LNCaP clone FGC (cell line): ENCODE data around the gene RAD52.

Source experiments
- DNase-seq: peaks from one replicate; pipeline ENCODE4 v3.0.0-alpha.2; 2011; ENCODE audit warnings: low read depth
- H3K4me3 ChIP-seq: 2 replicates; pipeline ENCODE4 v1.5.1; 2011; ENCODE audit warnings: mild to moderate bottlenecking, low read depth, low read length, control low read depth
- CTCF ChIP-seq: IDR thresholded peaks from 2 replicates; pipeline ENCODE4 v1.5.1; 2012; ENCODE audit warnings: mild to moderate bottlenecking; ENCODE audit not compliant: control insufficient read depth, insufficient read depth; ENCODE audit errors: extremely low read depth

RAD52 gene

GRCh38 chr12:902581-902980 lies 46.9 kb downstream of the RAD52 start:
- no peak for TF ChIP-seq CTCF
- no peak overlapping the region for H3K4me3 ChIP-seq
- no peak for DNase-seq

- no peak overlapping the region for H3K4me3 ChIP-seq
- DNase-seq, result no peak
- TF ChIP-seq CTCF, result no peak
These were observed 52.1 kb downstream of the RAD52 start for GRCh38 chr12:897386-897785.

GRCh38 chr12:896031-896430 lies 53.5 kb downstream of the RAD52 start:
- TF ChIP-seq CTCF, result no peak
- no peak overlapping the region for H3K4me3 ChIP-seq

GRCh38 chr12:894226-894625 lies 55.3 kb downstream of the RAD52 start:
- no peak for TF ChIP-seq CTCF

More at GRCh38 chr12:896031-896430, 53.5 kb downstream of the RAD52 start:
- no peak for DNase-seq

GRCh38 chr12:886206-886605 lies 63.3 kb downstream of the RAD52 start:
- no peak overlapping the region for H3K4me3 ChIP-seq
- TF ChIP-seq CTCF, result no peak
- DNase-seq, result no peak

More at GRCh38 chr12:894226-894625, 55.3 kb downstream of the RAD52 start:
- DNase-seq, result no peak
- no peak overlapping the region for H3K4me3 ChIP-seq

GRCh38 chr12:885701-886100 lies 63.8 kb downstream of the RAD52 start:
- DNase-seq, result no peak
- no peak overlapping the region for H3K4me3 ChIP-seq
- TF ChIP-seq CTCF, result no peak

GRCh38 chr12:884746-885414 lies 64.6 kb downstream of the RAD52 start:
- H3K4me3 ChIP-seq, result no peak overlapping the region
- DNase-seq, result no peak
- TF ChIP-seq CTCF, result no peak
